A673 (cell line): ENCODE results near the gene CLDN18. TPM values are rescaled to one million over a fixed set of nuclear protein-coding genes. Genes with fewer than 3 reads are reported as not detected.

Experiments
- BruUV-seq: library from RNA; stranded (reverse); fragments of 400-500 nt; replicated peaks from 2 replicates; lab custom pipeline; 2021; lab: Mats Ljungman, UMichigan
- CTCF ChIA-PET: fragments of 300-600 bp; sonication (Branson Sonifier 250); formaldehyde crosslinking; loops from one replicate; lab custom pipeline; 2022; ENCODE audit warnings: antibody characterized with exemption; lab: Charles Lee
- POLR2A ChIA-PET: fragments of 300-600 bp; sonication (Branson Sonifier 250); formaldehyde crosslinking; loops from one replicate; lab custom pipeline; 2022; ENCODE audit warnings: antibody characterized with exemption; ENCODE audit not compliant: low non-redundant PET; lab: Charles Lee
- DNase-seq: peaks from one replicate; pipeline ENCODE4 v3.0.0-alpha.2; 2015; ENCODE audit warnings: low spot score
- H3K27ac ChIP-seq: fragments of 200-600 bp; sonication (generic); 2 replicates; pipeline ENCODE4 v1.5.1; 2016; ENCODE audit warnings: mixed run types, low read depth, mild to moderate bottlenecking, mixed read lengths, antibody characterized with exemption, low read length; ENCODE audit not compliant: poor library complexity, severe bottlenecking
- H3K27me3 ChIP-seq: fragments of 200-600 bp; sonication (generic); replicated peaks from 2 replicates; pipeline ENCODE4 v1.6.1; 2017; ENCODE audit warnings: mixed run types, low read depth, mild to moderate bottlenecking, mixed read lengths, antibody characterized with exemption, low read length; ENCODE audit not compliant: insufficient read depth, poor library complexity
- H3K36me3 ChIP-seq: fragments of 200-600 bp; sonication (generic); 2 replicates; pipeline ENCODE4 v1.6.1; 2016; ENCODE audit warnings: mixed run types, mild to moderate bottlenecking, mixed read lengths, antibody characterized with exemption, low read length; ENCODE audit not compliant: insufficient read depth, poor library complexity, severe bottlenecking
- H3K4me1 ChIP-seq: fragments of 200-600 bp; sonication (generic); 2 replicates; pipeline ENCODE4 v1.6.1; 2017; ENCODE audit warnings: mixed run types, mild to moderate bottlenecking, mixed read lengths, antibody characterized with exemption, low read length; ENCODE audit not compliant: insufficient read depth, poor library complexity, severe bottlenecking
- H3K4me3 ChIP-seq: fragments of 200-600 bp; sonication (generic); 2 replicates; pipeline ENCODE4 v1.5.1; 2016; ENCODE audit warnings: low read depth, mixed run types, mild to moderate bottlenecking, mixed read lengths, low read length; ENCODE audit not compliant: poor library complexity, severe bottlenecking
- H3K9me3 ChIP-seq: fragments of 200-600 bp; sonication (generic); 2 replicates; pipeline ENCODE4 v1.6.1; 2016; ENCODE audit warnings: mixed run types, low read depth, mild to moderate bottlenecking, mixed read lengths, antibody characterized with exemption, low read length; ENCODE audit not compliant: poor library complexity, severe bottlenecking
- CTCF ChIP-seq: fragments of 300-800, 200-600 bp; sonication (generic); conservative IDR thresholded peaks from 2 replicates; pipeline ENCODE4 v1.5.1; 2017; ENCODE audit warnings: low read depth, mild to moderate bottlenecking, antibody characterized with exemption, low read length, moderate library complexity, mixed read lengths
- EZH2 ChIP-seq: fragments of 200-600 bp; sonication (generic); IDR thresholded peaks from 2 replicates; pipeline ENCODE4 v1.6.1; 2017; ENCODE audit warnings: borderline replicate concordance, low read depth, mild to moderate bottlenecking, mixed read lengths, antibody characterized with exemption, low read length; ENCODE audit not compliant: poor library complexity, severe bottlenecking
- intact Hi-C: fragments of 100-400 bp; cut with micrococcal nuclease; formaldehyde crosslinking; loops from one replicate; pipeline ENCODE4 v1.10.0; 2022; ENCODE audit not compliant: unreplicated experiment
- total RNA-seq: library from RNA; stranded (reverse); gene quantifications from 2 replicates; pipeline ENCODE4 v1.2.3, GENCODE V29; 2021

The CLDN18 gene
- total RNA-seq, 1 experiment from 2014 or later = not detected

GRCh38 chr3:138081371-138082084 is 71.6 kb downstream of the CLDN18 start:
- Histone ChIP-seq H3K4me3 (no peak overlapping the region), H3K9me3 (no peaks in the 10 kb centered on the region), H3K27me3 (no peaks in the 10 kb centered on the region), H3K36me3 (no peaks in the 10 kb centered on the region), H3K27ac (no peak overlapping the region), H3K4me1 (no peaks in the 10 kb centered on the region)
- POLR2A ChIA-PET = no interaction called here
- no TSS peak for BruUV-seq
- CTCF ChIA-PET = no interaction called here
- intact Hi-C loops = no loop called here
- TF ChIP-seq EZH2 = no peak
- no peak for TF ChIP-seq CTCF
- DNase-seq = no peak

GRCh38 chr3:138082085-138082991 is 72.4 kb downstream of the CLDN18 start:
- peak; percentile 35 for DNase-seq
- ChIA-PET CTCF (no interaction called here), POLR2A (no interaction called here)
- Histone ChIP-seq H3K4me3 (no peak overlapping the region), H3K27ac (no peak overlapping the region), H3K4me1 (no peaks in the 10 kb centered on the region), H3K9me3 (no peaks in the 10 kb centered on the region), H3K27me3 (no peaks in the 10 kb centered on the region), H3K36me3 (no peaks in the 10 kb centered on the region)
- no TSS peak for BruUV-seq
- no peak for TF ChIP-seq CTCF
- TF ChIP-seq EZH2 = no peak
- intact Hi-C loops = no loop called here

- no peaks in the 10 kb centered on the region for H3K27me3 ChIP-seq
- ChIA-PET CTCF (no interaction called here), POLR2A (no interaction called here)
- TF ChIP-seq EZH2 = no peak
- TF ChIP-seq CTCF = no peak
- intact Hi-C loops = no loop called here
- H3K4me3 ChIP-seq = no peak overlapping the region
- H3K4me1 ChIP-seq = no peaks in the 10 kb centered on the region
- no peaks in the 10 kb centered on the region for H3K9me3 ChIP-seq
- no peak overlapping the region for H3K27ac ChIP-seq
- no peaks in the 10 kb centered on the region for H3K36me3 ChIP-seq
- DNase-seq = no peak
- BruUV-seq = no TSS peak
These were observed 73.0 kb downstream of the CLDN18 start for GRCh38 chr3:138082992-138083386.

Other genes with a start within 250 kb of the CLDN18 start
- not detected in 2 replicates for gene SOX14, start 245.8 kb upstream of the CLDN18 start, total RNA-seq
- gene DZIP1L, start 105.4 kb downstream of the CLDN18 start, total RNA-seq = 3.8 and 8.1 TPM in 2 replicates
- gene A4GNT, start 122.2 kb downstream of the CLDN18 start, total RNA-seq = not detected in 2 replicates
- gene DBR1, start 164.8 kb downstream of the CLDN18 start, total RNA-seq = 25.6 and 33.1 TPM in 2 replicates
- gene ARMC8, start 177.1 kb downstream of the CLDN18 start, total RNA-seq = 48.0 and 55.8 TPM in 2 replicates